NCI-H2196 (cell line): ENCODE results near the gene ZNF221.
"Not testable (repeated sequence)": the region's sequence is repeated elsewhere in the genome, so short reads cannot be mapped to it uniquely, and the experiment has no call there.

Experiments used
- DNase-seq: peaks from one replicate; lab custom pipeline; 2025; ENCODE audit not compliant: unreplicated experiment; lab: John Stamatoyannopoulos, UW

Gene ZNF221

DNA sequence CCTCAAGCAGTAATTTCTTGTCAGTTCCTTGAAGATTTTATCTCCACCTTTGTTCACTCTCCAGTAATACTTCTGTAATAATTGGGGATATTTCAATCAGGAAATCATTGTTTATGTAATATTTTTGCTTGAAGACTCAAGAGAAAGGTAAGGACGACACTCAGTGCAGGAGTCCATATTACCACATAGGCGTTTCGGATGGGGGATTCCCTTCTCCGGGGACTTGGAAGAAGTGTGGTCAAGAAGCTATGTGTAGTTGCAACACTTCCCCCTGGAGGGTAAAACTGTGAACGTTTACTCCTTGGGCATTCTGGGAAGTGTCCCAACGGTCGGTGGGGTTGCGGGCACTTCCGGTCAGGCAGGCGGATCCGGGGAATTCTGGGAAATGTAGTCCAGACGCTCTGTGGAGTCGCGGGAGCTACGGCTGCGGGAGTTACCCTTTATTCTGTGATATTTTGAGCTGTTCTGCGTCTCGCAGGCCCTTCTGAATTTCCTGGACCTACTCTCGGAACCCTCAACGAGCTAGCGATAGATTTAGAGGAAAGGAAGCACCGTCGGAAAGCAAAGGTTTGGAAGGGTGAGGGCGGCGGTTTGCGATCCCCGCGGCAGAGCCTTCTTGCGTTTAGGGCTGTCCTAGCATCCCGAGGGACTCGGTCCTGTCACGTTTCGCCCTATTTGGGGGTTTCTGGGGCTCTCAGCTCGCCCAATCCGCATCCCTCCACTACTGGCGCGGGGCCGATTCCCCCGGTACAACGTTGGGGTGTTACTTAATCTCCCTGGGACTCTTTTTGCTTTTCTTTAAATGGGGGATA, at the start of gene ZNF221:
TSS of gene ZNF221 (plus strand) at position 395 of the 812 bp plus-strand sequence. CDS start 11,499 bp downstream, outside the sequence.
- DNase-seq: peak; percentile 94

DNA sequence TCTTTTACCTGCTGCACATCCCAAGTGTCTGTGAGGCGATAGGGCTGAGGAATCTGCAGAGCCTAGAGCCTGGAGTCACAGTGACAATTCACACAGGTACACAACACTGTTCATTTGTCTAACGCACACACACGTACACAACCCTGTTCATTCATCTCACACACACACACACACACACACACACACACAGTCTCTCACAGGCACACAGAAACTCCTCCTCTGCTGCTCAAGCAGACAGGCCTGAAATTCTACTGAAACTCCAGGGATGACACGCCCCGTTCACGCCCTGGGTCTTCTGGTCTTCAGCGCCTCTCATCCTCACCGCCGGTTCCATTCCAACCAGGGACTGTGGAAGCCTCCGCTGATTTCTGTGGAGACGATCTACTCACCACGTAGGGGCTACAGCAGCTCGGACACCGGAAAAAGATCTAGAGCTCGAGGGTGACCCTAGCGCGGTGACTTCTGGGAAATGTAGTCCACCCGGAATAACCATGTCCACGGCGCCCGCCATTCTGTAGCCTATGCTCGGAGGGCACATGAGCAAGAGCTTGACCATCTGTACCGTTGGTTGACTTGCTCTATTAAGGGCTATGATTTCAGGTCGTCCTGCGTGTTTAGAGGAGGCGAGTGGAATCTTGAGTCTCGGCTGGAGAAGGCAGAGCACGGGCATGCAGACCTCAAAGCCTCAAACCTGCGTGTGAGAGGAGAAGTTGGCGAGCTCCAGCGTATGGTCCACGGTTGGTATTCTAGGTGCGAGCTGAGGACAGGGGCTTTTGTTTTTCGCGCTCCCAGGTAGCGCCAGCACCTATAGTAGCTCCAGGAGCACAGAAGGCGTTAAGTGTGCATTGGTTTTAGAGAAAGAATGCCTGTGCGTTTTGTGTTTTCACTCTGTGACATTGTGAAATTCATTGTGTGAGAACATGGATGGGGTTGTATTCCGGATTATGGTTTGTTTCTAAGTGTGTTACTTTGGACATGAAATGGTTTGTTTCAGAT, 49.3 kb upstream of the ZNF221 start:
- no peak for DNase-seq

- DNase-seq: no peak
Observed at GRCh38 chr19:43902399-43902798, 48.6 kb upstream of the ZNF221 start.

DNA sequence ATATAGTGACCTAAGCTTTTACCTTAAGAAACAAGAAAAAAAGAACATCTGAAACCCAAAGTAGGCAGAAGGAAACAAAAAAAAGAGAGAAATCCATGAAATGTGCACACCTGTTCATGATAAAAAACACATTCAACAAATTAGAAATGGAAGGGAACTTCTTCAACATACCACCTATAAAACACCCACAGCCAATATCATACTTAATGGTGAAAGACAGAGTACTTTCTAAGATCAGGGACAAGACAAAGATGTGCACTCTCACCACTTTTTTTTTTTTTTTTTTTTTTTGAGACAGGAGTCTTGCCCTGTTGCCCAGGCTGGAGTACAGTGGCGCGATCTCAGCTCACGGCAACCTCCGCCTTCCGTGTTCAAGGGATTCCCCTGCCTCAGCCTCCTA, 45.1 kb upstream of the ZNF221 start:
- DNase-seq: no peak

- no peak for DNase-seq
Observed at GRCh38 chr19:43906774-43907173, 44.3 kb upstream of the ZNF221 start.

- no peak for DNase-seq
Observed at GRCh38 chr19:43908659-43909058, 42.4 kb upstream of the ZNF221 start.

GRCh38 chr19:43910884-43911283, 40.1 kb upstream of the ZNF221 start:
- DNase-seq: no peak

- DNase-seq: no peak
Observed at GRCh38 chr19:43913383-43913782, 37.6 kb upstream of the ZNF221 start.

- DNase-seq: no peak
Observed at GRCh38 chr19:43914051-43914450, 37.0 kb upstream of the ZNF221 start.

DNA sequence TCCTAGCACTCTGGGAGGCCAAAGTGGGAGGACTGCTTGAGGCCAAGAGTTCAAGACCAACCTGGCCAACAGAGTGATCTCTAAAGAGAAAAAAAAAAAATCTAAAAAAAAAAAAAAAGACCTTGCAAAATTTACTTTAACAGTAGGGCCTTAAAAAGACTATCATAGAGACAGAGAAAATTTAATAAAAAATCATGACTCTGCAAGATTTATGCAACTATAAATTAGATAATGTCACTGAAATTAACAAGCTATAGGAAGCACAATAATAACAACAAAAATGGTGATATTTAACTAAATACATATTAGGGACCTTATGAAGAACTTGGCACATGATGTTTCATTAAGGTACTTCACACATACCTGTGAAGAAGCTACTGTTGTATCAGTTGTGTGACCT, 27.2 kb upstream of the ZNF221 start:
- DNase-seq: no peak

DNA sequence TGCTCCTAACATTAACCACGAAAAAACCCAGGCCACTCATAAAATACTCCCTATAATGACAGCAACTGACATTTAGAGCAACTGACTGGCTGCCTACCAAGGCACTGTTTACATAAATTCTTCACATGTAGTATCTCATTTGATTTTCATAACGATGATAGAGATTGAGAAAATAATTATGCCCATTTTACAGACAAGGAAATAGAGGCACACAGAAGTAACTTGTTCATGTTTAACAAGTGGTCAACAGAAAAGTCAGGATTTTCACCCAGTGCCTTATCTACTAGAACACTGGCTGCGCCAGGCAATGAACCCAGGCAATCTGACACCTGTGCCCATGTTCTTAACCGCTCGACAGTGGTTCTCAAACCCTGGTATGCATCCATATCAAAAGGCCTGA, 22.2 kb upstream of the ZNF221 start:
- DNase-seq: no peak

GRCh38 chr19:43934055-43934984, 16.7 kb upstream of the ZNF221 start:
- no peak for DNase-seq

- DNase-seq: peak; percentile 92
Observed at GRCh38 chr19:43934985-43935708, 15.9 kb upstream of the ZNF221 start, which contains the start of gene ZNF45. Gene ZNF45, minus strand, starts transcription at chr19:43935282. Its CDS starts 13,097 bp downstream, at chr19:43922185.

- no peak for DNase-seq
Observed at GRCh38 chr19:43936188-43936587, 14.8 kb upstream of the ZNF221 start.

DNA sequence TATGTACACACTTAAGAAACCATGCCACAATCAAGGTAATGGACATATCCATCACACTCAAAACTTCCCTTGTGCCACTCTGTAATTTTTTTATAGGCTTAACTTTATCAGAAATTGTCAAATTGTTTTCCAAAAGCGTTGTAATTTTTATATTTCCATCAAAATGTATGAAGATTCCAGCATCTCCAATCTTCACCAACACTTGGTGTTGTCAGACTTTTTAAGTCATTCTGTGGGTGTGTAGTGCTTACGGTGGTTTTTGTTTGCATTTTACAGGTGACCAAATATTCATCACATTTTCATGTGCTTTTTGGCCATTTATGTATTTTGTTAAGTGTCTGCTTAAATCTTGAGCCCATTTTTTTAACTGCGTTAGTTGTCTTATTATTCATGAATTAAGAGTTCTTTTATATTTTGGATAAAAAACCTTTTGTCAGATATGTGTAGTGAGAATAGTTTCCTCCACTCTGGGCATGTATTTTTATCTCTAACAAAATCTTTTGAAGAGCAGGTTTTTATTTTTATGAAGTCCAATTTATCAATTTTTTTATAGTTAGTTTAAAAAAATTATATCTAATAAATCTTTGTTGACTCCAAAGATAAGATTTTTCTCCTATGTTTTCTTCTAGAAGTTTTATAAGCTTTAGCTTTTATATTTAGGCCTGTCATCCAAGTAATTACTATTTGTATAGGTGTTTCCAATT, 11.3 kb upstream of the ZNF221 start:
- DNase-seq: no peak

DNA sequence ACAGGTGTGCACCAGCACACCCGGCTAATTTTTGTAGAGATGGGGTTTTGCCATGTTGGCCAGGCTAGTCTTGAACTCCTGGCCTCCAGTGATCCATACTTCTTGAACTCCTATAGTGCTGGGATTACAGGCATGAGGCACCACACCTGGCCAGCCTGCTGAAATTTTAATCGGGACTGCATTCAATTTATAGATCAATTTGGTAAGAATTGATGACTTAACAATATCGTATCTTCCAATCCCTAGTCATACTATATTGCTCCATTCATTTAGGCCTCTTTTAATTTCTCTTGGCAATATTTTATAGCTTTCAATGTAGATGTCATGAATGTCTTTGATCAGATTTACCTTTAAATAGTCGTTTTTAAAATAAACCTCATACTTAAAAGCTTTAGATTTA, 10.3 kb upstream of the ZNF221 start:
- DNase-seq: no peak

- DNase-seq: no peak
Observed at GRCh38 chr19:43941209-43941608, 9.8 kb upstream of the ZNF221 start.

DNA sequence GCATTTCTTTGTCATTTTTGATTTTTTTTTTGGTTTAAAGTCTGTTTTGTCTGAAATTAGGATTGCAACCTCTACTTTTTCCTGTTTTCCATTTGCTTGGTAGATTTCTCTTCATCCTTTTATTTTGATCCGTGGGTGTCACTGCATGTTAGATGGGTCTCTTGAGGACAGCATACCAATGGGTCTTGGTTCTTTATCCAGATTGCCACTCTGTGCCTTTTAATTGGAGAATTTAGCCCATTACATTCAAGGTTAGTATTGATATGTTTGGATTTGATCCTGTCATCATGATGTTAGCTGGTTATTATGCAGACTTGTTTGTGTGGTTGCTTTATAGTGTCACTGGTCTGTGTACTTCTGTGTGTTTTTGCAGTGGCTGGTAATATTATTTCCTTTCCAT, 3.6 kb upstream of the ZNF221 start:
- not testable (repeated sequence) for DNase-seq

GRCh38 chr19:43949803-43950202, 1.2 kb upstream of the ZNF221 start:
- not testable (repeated sequence) for DNase-seq
